HG02852 (cell line): ENCODE measurements around the gene MEN1.

Source experiments
- ATAC-seq: cut with Tn5 transposase; IDR thresholded peaks from one replicate; pipeline ENCODE4 v1.9.1; 2021; ENCODE audit warnings: mild to moderate bottlenecking, moderate library complexity; ENCODE audit not compliant: unreplicated experiment

The MEN1 gene

GRCh38 chr11:64803158-64803845 is 7.0 kb downstream of the MEN1 start, which contains the start of gene MAP4K2:
MAP4K2 (minus strand) TSS chr11:64803214; CDS start chr11:64803149, 65 bp downstream.
- peak; percentile 64 for ATAC-seq

GRCh38 chr11:64802370-64803157 is 7.8 kb downstream of the MEN1 start:
- peak; percentile 27 for ATAC-seq

DNA sequence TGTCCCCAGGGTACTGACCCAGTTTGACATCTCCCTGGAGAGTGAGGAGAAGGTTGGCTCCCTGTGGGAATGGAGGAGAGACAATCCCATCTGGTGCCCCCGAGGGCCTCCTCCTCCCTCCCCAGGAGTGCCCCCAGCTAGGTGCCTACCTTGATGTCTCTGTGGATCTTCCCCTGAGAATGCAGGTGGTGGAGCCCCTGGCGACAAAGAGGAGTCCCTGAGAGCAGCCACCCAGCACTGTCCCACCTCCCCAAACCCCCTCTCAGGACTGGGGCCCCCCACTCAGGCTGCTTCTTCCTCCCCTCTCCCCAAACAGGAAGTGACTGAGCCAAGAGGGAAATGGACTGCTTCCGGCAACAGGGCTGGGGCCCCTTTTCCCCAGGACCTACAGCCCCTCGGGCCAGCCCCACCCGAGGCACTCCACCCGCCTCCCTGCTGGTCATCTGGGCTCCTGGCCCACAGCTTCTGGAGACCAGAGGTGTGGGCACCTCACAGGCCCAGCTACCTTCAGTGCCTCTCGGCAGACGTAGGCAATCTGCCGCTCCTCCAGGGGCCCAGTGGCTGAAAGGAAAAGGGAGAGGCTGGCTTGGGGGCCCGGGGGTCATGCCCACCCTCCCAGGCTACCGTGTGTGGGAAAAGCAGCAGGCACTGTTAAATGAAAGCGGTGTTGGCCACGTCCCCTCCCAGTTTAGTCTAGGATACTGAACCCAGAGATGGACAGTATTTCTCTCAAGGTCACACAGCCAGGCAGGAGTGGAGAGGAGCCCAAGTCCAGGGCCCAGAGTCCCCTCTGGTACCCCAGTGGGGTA is 8.6 kb downstream of the MEN1 start:
- ATAC-seq: no peak

GRCh38 chr11:64801158-64801464 is 9.2 kb downstream of the MEN1 start:
- ATAC-seq: no peak

GRCh38 chr11:64800303-64801157 is 9.8 kb downstream of the MEN1 start:
- no peak for ATAC-seq

DNA sequence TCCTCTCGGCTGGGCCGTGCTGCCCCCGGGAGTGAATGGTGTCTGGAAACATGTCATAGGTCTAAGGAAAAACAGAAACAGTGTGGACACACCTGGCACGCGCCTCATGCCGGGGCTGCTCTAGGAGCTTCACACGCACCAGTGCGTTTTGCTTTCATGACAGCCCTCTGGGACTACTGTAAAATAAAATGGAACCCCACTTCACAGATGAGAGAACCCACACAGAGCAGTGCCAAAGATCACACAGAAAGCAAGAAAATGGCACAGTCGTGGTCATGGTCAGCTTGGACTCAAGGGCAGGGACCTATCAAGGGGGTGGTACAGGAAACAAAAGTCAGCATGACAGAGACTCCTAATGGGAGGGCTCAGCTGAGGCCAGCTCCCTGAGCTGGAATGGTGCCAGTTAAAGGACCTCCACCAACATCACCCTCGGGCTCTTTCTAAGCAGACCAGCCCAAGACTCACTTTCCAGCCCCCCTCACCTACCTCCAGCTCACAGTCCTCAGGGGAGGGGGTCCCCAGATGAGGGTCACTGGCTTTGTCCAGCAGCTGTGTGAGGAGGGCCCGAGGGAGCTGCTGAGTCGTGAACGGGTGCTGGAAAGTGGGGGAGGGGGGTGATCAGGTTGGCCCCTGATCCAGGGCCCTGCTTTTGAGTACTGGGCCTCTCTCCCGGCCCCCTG is 10.6 kb downstream of the MEN1 start:
- ATAC-seq: no peak

DNA sequence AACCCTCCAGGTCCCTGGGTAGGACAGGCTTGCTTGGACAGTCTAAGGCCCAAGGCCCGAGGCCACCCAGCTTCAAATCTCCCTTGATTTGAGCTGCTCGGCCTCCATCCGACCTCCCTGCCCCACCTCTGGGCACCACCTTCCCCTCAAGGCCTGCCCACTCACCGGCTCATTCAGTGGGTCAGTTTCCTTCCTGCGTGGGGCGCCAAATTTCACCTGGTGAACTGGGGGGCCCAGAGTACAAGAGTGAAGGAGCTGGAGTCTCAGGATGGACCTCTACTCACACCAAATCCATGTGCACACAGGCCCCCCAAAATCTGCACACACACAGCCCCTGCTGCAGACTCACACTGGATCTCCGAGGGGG is 11.1 kb downstream of the MEN1 start:
- ATAC-seq: no peak

DNA sequence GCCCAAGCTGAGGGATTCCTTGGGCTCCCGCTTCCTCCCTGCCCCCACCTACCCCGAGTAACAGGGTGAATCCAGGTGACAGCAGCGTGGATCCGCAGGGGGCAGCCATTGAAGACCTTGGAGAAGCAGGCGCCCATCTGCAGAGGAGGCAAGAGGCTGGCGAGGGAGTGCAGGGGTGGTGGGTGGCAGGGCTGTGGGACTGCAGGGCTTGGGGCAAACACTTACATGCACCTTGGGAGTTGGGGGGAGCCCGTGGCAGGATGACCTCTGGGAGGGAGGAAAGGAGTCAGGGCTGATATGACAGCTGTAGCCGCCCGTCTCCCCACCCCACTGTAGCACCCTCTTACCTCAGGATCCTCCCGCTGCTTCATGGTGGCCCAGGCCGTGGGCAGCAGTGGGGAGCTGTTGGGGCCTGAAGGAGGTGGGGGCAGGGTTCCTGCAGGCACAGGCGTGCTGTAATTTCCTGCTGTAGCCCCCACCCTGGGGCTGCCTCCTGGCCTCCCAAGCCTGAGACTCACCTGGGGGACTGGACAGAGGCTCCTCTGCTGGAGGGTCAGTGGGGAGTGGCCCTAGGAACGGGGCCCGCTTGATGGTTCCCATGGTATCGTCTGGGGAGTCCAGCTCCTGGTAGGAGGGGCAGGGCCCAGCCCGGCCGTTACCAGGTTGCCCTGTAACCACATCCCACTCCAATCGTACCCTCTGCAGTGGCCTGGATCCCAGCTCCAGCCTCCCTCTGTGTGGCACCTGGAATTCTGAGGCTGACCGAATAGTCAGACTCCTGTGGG is 13.4 kb downstream of the MEN1 start:
- ATAC-seq: no peak

DNA sequence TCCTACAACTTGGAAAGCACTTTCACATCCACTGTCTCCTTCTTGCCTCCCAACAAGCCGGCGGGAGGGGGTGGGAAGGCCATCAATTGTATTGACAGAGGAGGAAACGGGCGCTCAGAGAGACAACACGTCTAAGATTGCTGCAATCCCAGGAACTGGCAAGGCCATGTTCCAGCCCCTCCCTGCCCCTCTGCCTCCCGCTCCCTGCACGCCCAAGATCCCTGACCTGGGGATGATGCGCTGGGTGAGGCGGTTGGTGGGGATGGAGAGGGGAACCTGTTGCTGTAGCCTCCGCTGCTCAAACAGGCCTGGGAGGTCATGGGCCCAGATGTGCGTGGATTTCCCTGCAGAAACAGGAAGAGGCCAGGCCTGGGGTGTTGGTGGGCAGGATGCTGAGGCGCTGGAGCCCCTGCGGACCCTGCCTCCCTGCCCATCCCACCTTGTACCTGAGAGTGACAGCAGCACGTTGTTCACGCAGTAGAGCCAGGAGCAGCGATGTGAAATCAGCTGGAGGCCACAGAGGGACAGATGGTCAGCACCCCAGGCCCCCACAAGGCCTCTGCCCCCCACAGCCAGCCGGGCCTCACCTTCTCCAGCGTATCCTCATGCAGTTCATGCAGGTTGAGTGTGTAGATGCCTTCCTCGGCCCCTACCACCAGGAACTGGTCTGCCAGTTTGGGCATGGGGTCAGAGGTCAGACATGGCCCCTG is 14.1 kb downstream of the MEN1 start:
- no peak for ATAC-seq

DNA sequence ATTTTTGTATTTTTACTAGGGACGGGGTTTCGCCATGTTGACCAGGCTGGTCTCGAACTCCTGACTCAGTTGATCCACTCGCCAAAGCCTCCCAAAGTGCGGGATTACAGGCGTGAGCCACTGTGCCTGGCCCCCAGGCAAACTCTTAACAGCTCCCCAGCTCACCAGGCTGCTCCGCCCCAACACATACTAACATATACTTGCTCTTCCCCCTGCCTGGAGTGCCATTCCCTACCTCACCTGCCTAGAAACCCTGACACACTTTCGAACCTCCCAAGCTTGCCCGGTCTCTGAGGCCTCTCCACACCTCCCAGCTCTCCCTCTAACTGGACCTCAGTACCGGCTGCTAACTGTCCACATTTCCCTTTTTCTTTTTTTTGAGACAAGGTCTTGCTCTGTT is 15.8 kb downstream of the MEN1 start:
- ATAC-seq: no peak

GRCh38 chr11:64793271-64794160 is 16.8 kb downstream of the MEN1 start:
- ATAC-seq: no peak

DNA sequence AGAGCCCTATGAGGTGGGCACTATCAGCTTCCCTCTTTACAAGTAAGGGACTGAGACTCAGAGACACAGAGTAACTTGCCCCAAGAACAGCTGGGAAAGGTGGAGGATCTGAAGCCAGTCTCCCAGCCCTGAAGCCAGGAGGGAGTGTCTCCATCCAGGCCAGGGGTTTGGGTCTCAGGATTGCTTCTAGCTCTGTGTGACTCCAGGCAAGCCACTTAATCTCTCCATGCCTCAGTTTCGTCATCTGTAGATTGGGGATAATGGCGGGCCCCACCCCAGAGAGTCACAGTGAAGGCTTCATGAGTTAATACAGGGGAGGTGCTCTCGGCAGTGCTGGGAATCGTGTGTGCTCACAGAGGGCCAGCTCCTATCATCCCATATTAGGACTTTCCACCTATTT is 17.9 kb downstream of the MEN1 start:
- no peak for ATAC-seq

DNA sequence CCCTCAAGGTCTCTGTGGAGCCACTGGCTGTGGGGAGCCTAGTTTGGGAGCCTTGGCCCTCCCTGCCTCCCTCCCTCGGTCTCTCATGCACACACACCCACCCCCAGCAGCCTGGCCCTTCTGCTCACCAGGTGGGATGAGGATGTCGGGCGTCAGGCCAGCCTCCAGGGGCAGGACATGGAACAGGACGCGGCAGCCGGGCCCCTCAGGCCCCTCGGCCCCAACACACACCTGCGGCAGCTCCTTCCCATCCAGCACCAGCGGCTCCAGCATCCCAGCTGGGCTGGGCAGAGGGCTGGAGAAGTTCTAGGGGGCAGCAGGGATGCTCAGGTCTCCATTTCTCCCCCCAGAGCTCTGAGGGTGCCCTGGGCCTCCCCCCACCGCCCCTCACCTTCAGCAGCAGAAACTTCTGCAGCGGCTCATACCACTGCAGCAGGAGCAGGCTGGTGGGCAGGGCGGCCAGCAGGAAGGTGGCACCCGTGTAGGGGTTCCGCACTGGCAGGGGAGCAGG is 18.5 kb downstream of the MEN1 start:
- no peak for ATAC-seq

DNA sequence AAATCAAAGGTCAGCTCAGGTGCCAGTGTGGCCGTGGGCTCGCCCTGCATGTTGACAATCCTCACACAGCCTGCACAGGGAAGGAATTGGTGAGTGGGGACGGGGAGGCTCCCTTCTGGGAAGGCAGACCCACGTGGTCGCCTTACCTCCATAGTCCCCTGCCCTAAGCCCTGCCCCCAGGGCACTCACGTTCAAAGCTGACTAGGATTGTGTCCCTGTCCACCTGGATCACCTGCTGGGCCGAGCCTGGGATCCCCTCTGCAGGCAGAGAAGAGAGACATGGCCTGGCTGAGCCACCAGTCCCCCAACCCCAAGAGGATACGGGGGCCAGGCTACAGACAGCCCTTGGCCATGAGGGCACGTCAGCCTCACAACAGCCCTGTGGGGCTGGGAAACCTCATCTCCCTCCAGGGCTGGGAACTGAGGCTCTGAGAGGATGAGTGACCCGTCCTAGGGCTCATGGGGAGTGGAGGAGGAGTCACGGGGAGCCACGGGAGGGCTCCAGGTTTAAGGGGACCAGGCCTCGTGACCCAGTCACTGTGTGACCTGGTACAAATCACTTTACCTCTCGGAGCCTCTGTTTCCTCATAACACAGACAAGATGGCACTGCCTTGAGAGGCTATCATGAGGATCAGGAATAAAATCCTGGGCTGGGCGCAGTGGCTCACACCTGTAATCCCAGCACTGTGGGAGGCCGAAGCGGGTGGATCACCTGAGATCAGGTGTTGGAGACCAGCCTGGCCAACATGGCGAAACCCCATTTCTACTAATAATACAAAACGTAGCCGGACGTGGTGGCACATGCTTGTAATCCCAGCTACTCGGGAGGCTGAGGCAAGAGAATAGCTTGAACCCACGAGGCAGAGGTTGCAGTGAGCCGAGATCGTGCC is 19.9 kb downstream of the MEN1 start:
- ATAC-seq: no peak

GRCh38 chr11:64789331-64790204 is 20.8 kb downstream of the MEN1 start:
- ATAC-seq: no peak
